Thymus (tissue), 11 donors: ENCODE results near the gene NOSIP. TPM values are rescaled to one million over a fixed set of nuclear protein-coding genes. Genes with fewer than 3 reads are reported as not detected.

Experiments used
- DNase-seq, 9 donors: peaks; one replicate each; pipeline ENCODE4 v3.0.0-alpha.2; 2013; ENCODE audit warnings: low spot score in 9 of 9, low read depth in 6 of 9, missing footprints in 1 of 9
- H3K27ac ChIP-seq, 2 donors: one replicate each; pipeline ENCODE4 v1.5.1; 2013; ENCODE audit warnings: control low read depth in 1 of 2, low read depth in 1 of 2, low read length in 1 of 2, mild to moderate bottlenecking in 1 of 2, moderate library complexity in 1 of 2
- H3K27me3 ChIP-seq, 2 donors: one replicate each; pipeline ENCODE4 v1.5.1; 2013; ENCODE audit warnings: low read length in 1 of 2; ENCODE audit not compliant: control insufficient read depth in 2 of 2, insufficient read depth in 1 of 2
- H3K36me3 ChIP-seq, 2 donors: one replicate each; pipeline ENCODE4 v1.5.1; 2013; ENCODE audit warnings: low read length in 1 of 2, mild to moderate bottlenecking in 1 of 2, moderate library complexity in 1 of 2; ENCODE audit not compliant: control insufficient read depth in 2 of 2, insufficient read depth in 2 of 2
- H3K4me1 ChIP-seq, 2 donors: one replicate each; pipeline ENCODE4 v1.5.1; 2013; ENCODE audit warnings: low read length in 2 of 2; ENCODE audit not compliant: control insufficient read depth in 2 of 2, insufficient read depth in 2 of 2
- H3K4me3 ChIP-seq, 2 donors: one replicate each; pipeline ENCODE4 v1.5.1; 2013; ENCODE audit warnings: low read length in 2 of 2, control low read depth in 1 of 2, mild to moderate bottlenecking in 1 of 2
- H3K9me3 ChIP-seq, 2 donors: one replicate each; pipeline ENCODE4 v1.5.1; 2013; ENCODE audit warnings: low read length in 1 of 2, mild to moderate bottlenecking in 1 of 2; ENCODE audit not compliant: control insufficient read depth in 2 of 2, insufficient read depth in 1 of 2
- WGBS: extraction: QIAGEN DNeasy Blood & Tissue Kit; methylation state at CpG from one replicate; pipeline ENCODE4 v1.1.7; 2013; 5-methylcytosine and 5-hydroxymethylcytosine counted together
- polyA plus RNA-seq: library from polyadenylated mRNA; stranded (reverse); fragments of 200-250 nt; gene quantifications from one replicate; pipeline ENCODE4 v1.2.3, GENCODE V29; 2013
- total RNA-seq: library from RNA; stranded (reverse); fragments of 120-200 nt; gene quantifications from one replicate; pipeline ENCODE4 v1.2.4, GENCODE V29; 2013
- donor health status: healthy.

NOSIP gene
- total and polyA plus RNA-seq, 2 donors = 137 to 156 TPM

DNA sequence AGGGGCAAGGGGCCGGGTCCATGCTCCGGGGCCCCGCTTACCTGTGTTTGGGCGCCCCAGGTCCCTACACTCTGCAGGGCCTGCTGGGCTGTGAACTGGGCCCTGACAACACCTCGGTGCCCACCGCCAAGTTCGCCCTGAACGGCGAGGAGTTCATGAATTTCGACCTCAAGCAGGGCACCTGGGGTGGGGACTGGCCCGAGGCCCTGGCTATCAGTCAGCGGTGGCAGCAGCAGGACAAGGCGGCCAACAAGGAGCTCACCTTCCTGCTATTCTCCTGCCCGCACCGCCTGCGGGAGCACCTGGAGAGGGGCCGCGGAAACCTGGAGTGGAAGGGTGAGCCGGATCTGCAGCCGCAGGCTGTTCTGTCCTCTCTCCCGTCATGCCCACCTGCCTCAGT, 66.2 kb downstream of the NOSIP start:
- Histone ChIP-seq H3K4me1 (peaks cover 3 to 36% of the 10 kb centered on the region in 2 donors), H3K27ac (peak overlapping the region in 1 of 2 donors; percentile 13), H3K9me3 (no peaks in the 10 kb centered on the region), H3K4me3 (peak overlapping the region; percentile 61 to 83), H3K36me3 (peaks cover 0 to 2% of the 10 kb centered on the region in 2 donors), H3K27me3 (peaks cover 0 to 33% of the 10 kb centered on the region in 2 donors)
- 92% methylated on average over 21 of the region's 21 CpGs for WGBS
- DNase-seq = no peak

DNA sequence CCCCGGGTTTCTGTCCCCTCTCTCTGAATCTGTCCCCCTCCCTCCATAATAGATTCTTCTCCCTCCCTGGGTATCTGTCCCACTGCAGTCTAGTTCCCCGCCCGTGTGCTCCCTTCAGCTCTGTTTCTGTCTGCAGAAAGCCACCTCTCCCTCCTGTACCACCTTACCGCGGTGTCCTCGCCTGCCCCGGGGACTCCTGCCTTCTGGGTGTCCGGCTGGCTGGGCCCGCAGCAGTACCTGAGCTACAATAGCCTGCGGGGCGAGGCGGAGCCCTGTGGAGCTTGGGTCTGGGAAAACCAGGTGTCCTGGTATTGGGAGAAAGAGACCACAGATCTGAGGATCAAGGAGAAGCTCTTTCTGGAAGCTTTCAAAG, 66.6 kb downstream of the NOSIP start:
- Histone ChIP-seq H3K4me3 (peak overlapping the region; percentile 61 to 83), H3K9me3 (no peaks in the 10 kb centered on the region), H3K27me3 (peaks cover 0 to 33% of the 10 kb centered on the region in 2 donors), H3K4me1 (peaks cover 3 to 36% of the 10 kb centered on the region in 2 donors), H3K36me3 (peaks cover 0 to 2% of the 10 kb centered on the region in 2 donors), H3K27ac (peak overlapping the region; percentile 17 to 52)
- DNase-seq = no peak
- WGBS = 75% methylated on average over 12 of the region's 12 CpGs

GRCh38 chr19:49512970-49513745, 67.2 kb downstream of the NOSIP start:
- Histone ChIP-seq H3K36me3 (peaks cover 0 to 2% of the 10 kb centered on the region in 2 donors), H3K9me3 (no peaks in the 10 kb centered on the region), H3K27ac (peak overlapping the region; percentile 55 to 64), H3K4me3 (peak overlapping the region; percentile 61 to 83), H3K27me3 (peaks cover 0 to 33% of the 10 kb centered on the region in 2 donors), H3K4me1 (peaks cover 3 to 36% of the 10 kb centered on the region in 2 donors)
- DNase-seq = peak in 1 of 9 donors; percentile 51
- WGBS = under 1% methylated on average over 50 of the region's 50 CpGs

DNA sequence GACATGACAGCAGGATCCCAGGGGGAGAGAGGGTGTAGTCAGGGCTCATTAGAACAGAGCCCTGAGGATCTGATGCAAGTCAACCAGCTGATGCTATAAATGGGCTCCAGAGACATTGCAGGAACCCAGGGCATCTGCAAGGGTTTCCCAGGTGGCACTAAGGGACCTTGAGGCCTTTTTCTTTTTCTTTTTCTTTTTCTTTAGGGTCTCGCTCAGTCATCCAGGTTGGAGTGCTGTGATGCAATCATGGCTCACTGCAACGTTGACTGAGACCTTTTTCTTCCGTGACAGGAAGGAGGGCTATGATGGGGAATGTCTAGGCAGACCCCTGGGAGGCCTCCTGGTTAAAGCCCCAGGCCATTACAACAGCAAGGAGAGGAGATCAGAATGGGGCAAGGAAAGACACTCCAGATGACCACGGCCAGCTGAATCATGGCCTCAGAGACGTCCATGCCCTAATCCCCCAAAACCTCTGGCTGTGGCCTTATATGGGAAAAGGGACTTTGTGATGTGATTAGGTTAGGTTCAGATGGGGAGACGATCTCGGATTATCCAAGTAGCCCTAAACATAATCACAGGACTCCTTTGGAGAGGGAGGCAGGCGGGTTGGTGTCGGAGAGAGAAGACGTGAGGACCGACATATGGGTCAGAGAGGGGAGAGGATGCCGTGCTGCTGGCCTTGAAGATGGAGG, 72.4 kb downstream of the NOSIP start:
- H3K4me3 ChIP-seq = no peak overlapping the region
- DNase-seq = no peak
- H3K36me3 ChIP-seq = no peaks in the 10 kb centered on the region
- H3K4me1 ChIP-seq = peaks cover 2 to 32% of the 10 kb centered on the region in 2 donors
- H3K27me3 ChIP-seq = peaks cover 2 to 20% of the 10 kb centered on the region in 2 donors
- H3K27ac ChIP-seq = no peak overlapping the region
- 95% methylated on average over 12 of the region's 12 CpGs for WGBS
- H3K9me3 ChIP-seq = no peaks in the 10 kb centered on the region

GRCh38 chr19:49506575-49507105, 73.7 kb downstream of the NOSIP start:
- H3K4me1 ChIP-seq = peaks cover 2 to 32% of the 10 kb centered on the region in 2 donors
- 26% methylated on average over 8 of the region's 8 CpGs for WGBS
- H3K27ac ChIP-seq = no peak overlapping the region
- H3K27me3 ChIP-seq = peaks cover 2 to 7% of the 10 kb centered on the region in 2 donors
- no peaks in the 10 kb centered on the region for H3K36me3 ChIP-seq
- no peak overlapping the region for H3K4me3 ChIP-seq
- H3K9me3 ChIP-seq = no peaks in the 10 kb centered on the region
- DNase-seq = peak in 7 of 9 donors; percentile 59 to 87 (median 74)

Other genes with a start within 250 kb of the NOSIP start
- 31.6 TPM for gene CD37, start 245.2 kb downstream of the NOSIP start, total RNA-seq
- 78.4 TPM for gene CD37, start 245.2 kb downstream of the NOSIP start, polyA plus RNA-seq
- gene TEAD2, start 218.1 kb downstream of the NOSIP start, total RNA-seq = 4.1 TPM
- gene TEAD2, start 218.1 kb downstream of the NOSIP start, polyA plus RNA-seq = 6.6 TPM
- 0.14 TPM for gene DKKL1, start 216.7 kb downstream of the NOSIP start, total RNA-seq
- 0.21 TPM for gene DKKL1, start 216.7 kb downstream of the NOSIP start, polyA plus RNA-seq
- gene KASH5, start 192.3 kb downstream of the NOSIP start, total RNA-seq = 0.09 TPM
- 0.09 TPM for gene KASH5, start 192.3 kb downstream of the NOSIP start, polyA plus RNA-seq
- not detected for gene PTH2, start 157.1 kb downstream of the NOSIP start, total RNA-seq
- gene PTH2, start 157.1 kb downstream of the NOSIP start, polyA plus RNA-seq = not detected
- gene GFY, start 155.2 kb downstream of the NOSIP start, total RNA-seq = not detected
- gene GFY, start 155.2 kb downstream of the NOSIP start, polyA plus RNA-seq = 0.05 TPM
- under 0.01 TPM for gene SLC17A7, start 139.0 kb downstream of the NOSIP start, total RNA-seq
- 0.57 TPM for gene SLC17A7, start 139.0 kb downstream of the NOSIP start, polyA plus RNA-seq
- gene PIH1D1, start 128.7 kb downstream of the NOSIP start, total RNA-seq = 99.1 TPM
- 130 TPM for gene PIH1D1, start 128.7 kb downstream of the NOSIP start, polyA plus RNA-seq
- 28.5 TPM for gene ALDH16A1, start 127.3 kb downstream of the NOSIP start, total RNA-seq
- 51.6 TPM for gene ALDH16A1, start 127.3 kb downstream of the NOSIP start, polyA plus RNA-seq
- 22.3 TPM for gene FLT3LG, start 106.3 kb downstream of the NOSIP start, total RNA-seq
- gene FLT3LG, start 106.3 kb downstream of the NOSIP start, polyA plus RNA-seq = 32.1 TPM
- gene RPL13A, start 92.9 kb downstream of the NOSIP start, total RNA-seq = 3,666 TPM
- 4,231 TPM for gene RPL13A, start 92.9 kb downstream of the NOSIP start, polyA plus RNA-seq
- 3,463 TPM for gene RPS11, start 84.1 kb downstream of the NOSIP start, total RNA-seq
- 4,965 TPM for gene RPS11, start 84.1 kb downstream of the NOSIP start, polyA plus RNA-seq
- 120 TPM for gene FCGRT, start 67.9 kb downstream of the NOSIP start, total RNA-seq
- gene FCGRT, start 67.9 kb downstream of the NOSIP start, polyA plus RNA-seq = 166 TPM
- gene RCN3, start 52.6 kb downstream of the NOSIP start, total RNA-seq = 8.8 TPM
- gene RCN3, start 52.6 kb downstream of the NOSIP start, polyA plus RNA-seq = 32.7 TPM
- gene PRRG2, start 760 bp upstream of the NOSIP start, total RNA-seq = 2.2 TPM
- gene PRRG2, start 760 bp upstream of the NOSIP start, polyA plus RNA-seq = 5.5 TPM
- gene PRR12, start 10.6 kb upstream of the NOSIP start, total RNA-seq = 2.3 TPM
- 10.2 TPM for gene PRR12, start 10.6 kb upstream of the NOSIP start, polyA plus RNA-seq
- gene RRAS, start 59.6 kb upstream of the NOSIP start, total RNA-seq = 12.7 TPM
- gene RRAS, start 59.6 kb upstream of the NOSIP start, polyA plus RNA-seq = 60.9 TPM
- gene SCAF1, start 61.7 kb upstream of the NOSIP start, total RNA-seq = 3.2 TPM
- gene SCAF1, start 61.7 kb upstream of the NOSIP start, polyA plus RNA-seq = 17.2 TPM
- gene IRF3, start 85.3 kb upstream of the NOSIP start, total RNA-seq = 83.6 TPM
- gene IRF3, start 85.3 kb upstream of the NOSIP start, polyA plus RNA-seq = 259 TPM
- gene BCL2L12, start 85.4 kb upstream of the NOSIP start, total RNA-seq = 18.7 TPM
- gene BCL2L12, start 85.4 kb upstream of the NOSIP start, polyA plus RNA-seq = 27.1 TPM
- 173 TPM for gene PRMT1, start 96.7 kb upstream of the NOSIP start, total RNA-seq
- 101 TPM for gene PRMT1, start 96.7 kb upstream of the NOSIP start, polyA plus RNA-seq
- gene ADM5, start 109.0 kb upstream of the NOSIP start, total RNA-seq = 0.47 TPM
- gene ADM5, start 109.0 kb upstream of the NOSIP start, polyA plus RNA-seq = 5.5 TPM
- gene CPT1C, start 110.6 kb upstream of the NOSIP start, total RNA-seq = 0.61 TPM
- 3.5 TPM for gene CPT1C, start 110.6 kb upstream of the NOSIP start, polyA plus RNA-seq
- gene TSKS, start 182.8 kb upstream of the NOSIP start, total RNA-seq = 2.6 TPM
- 2.4 TPM for gene TSKS, start 182.8 kb upstream of the NOSIP start, polyA plus RNA-seq
- gene AP2A1, start 186.4 kb upstream of the NOSIP start, total RNA-seq = 16.5 TPM
- gene AP2A1, start 186.4 kb upstream of the NOSIP start, polyA plus RNA-seq = 26.5 TPM
- 16.6 TPM for gene FUZ, start 232.7 kb upstream of the NOSIP start, total RNA-seq
- 20.9 TPM for gene FUZ, start 232.7 kb upstream of the NOSIP start, polyA plus RNA-seq
- 7.6 TPM for gene MED25, start 237.7 kb upstream of the NOSIP start, total RNA-seq
- gene MED25, start 237.7 kb upstream of the NOSIP start, polyA plus RNA-seq = 48.0 TPM